ENCODE data around the gene DOC2B.

The DOC2B gene

DNA sequence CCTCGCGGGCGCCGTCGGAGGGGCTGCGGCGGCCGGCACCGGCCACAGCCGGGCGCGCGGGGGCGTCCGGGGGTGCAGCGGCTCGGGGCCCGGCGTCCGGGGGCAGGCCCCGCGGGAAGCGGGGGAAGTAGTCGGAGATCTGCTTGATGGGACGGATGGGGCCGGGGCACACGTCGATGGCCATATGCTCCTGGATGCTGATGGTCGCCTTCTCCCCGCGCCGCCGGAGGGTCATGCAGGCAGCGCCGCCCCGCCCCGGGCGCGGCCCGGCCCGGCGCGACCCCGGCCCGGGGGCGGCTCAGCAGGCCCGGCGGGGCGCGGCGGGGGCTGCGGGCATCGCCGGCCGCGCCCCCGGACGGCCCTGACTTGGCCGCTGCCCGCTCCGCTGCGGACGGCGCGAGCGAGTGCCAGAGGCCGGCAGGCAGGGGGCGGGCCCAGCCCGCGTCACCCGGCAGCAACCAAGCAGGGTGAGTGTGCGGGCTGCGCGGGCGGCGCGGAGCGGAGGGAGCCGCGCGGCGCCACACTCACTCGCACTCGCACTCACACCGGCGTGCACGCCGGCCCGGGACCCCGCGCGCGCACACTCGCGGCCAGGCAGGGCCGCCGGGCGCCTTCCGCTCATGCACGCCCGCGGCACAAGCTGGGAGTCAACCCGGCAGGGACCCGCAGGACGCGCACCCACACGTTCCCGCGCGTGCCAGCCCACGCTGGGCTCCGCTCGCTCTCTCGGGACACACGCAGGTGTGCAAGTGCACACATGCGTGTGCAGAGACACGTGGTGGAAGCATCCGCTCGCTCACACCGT, at the start of gene DOC2B:
Gene DOC2B, minus strand, starts transcription at position 406 of the 805 bp plus-strand sequence. Its CDS starts 171 bp downstream, at position 235.
- Histone ChIP-seq H3K27me3 (ENCODE audit: control insufficient read depth, insufficient read depth, low read length) (no peaks in the 10 kb centered on the region), H3K27ac (no peak within 1 kb of the TSS), H3K36me3 (ENCODE audit: control insufficient read depth, insufficient read depth, low read length) (no peaks in the 10 kb centered on the region), H3K9me3 (ENCODE audit: control insufficient read depth, low read length) (no peaks in the 10 kb centered on the region), H3K4me2 (ENCODE audit: low read length) (peak within 1 kb of the TSS; percentile 51), H2AFZ (peak within 1 kb of the TSS; percentile 68), H3K9ac (no peak within 1 kb of the TSS), H3K79me2 (no peaks in the 10 kb centered on the region), H3K4me1 (no peaks in the 10 kb centered on the region), H3K4me3 (ENCODE audit: low read depth, low read length) (peak within 1 kb of the TSS; percentile 29)
- TF ChIP-seq, protein P1, sequence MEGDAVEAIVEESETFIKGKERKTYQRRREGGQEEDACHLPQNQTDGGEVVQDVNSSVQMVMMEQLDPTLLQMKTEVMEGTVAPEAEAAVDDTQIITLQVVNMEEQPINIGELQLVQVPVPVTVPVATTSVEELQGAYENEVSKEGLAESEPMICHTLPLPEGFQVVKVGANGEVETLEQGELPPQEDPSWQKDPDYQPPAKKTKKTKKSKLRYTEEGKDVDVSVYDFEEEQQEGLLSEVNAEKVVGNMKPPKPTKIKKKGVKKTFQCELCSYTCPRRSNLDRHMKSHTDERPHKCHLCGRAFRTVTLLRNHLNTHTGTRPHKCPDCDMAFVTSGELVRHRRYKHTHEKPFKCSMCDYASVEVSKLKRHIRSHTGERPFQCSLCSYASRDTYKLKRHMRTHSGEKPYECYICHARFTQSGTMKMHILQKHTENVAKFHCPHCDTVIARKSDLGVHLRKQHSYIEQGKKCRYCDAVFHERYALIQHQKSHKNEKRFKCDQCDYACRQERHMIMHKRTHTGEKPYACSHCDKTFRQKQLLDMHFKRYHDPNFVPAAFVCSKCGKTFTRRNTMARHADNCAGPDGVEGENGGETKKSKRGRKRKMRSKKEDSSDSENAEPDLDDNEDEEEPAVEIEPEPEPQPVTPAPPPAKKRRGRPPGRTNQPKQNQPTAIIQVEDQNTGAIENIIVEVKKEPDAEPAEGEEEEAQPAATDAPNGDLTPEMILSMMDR (IDR thresholded peaks at IDR 0.05), result no peak

- Histone ChIP-seq H3K9me3 (ENCODE audit: control insufficient read depth, low read length) (no peaks in the 10 kb centered on the region), H3K9ac (no peak overlapping the region), H3K27me3 (ENCODE audit: control insufficient read depth, insufficient read depth, low read length) (no peaks in the 10 kb centered on the region), H2AFZ (no peak overlapping the region), H3K4me3 (ENCODE audit: low read depth, low read length) (no peak overlapping the region), H3K36me3 (ENCODE audit: control insufficient read depth, insufficient read depth, low read length) (no peaks in the 10 kb centered on the region), H3K4me2 (ENCODE audit: low read length) (no peak overlapping the region), H3K27ac (peak overlapping the region; percentile 11), H3K79me2 (no peaks in the 10 kb centered on the region), H3K4me1 (no peaks in the 10 kb centered on the region)
- TF ChIP-seq, protein P1 (IDR thresholded peaks at IDR 0.05), result no peak
These were observed 48.9 kb upstream of the DOC2B start for GRCh38 chr17:230395-230770.

DNA sequence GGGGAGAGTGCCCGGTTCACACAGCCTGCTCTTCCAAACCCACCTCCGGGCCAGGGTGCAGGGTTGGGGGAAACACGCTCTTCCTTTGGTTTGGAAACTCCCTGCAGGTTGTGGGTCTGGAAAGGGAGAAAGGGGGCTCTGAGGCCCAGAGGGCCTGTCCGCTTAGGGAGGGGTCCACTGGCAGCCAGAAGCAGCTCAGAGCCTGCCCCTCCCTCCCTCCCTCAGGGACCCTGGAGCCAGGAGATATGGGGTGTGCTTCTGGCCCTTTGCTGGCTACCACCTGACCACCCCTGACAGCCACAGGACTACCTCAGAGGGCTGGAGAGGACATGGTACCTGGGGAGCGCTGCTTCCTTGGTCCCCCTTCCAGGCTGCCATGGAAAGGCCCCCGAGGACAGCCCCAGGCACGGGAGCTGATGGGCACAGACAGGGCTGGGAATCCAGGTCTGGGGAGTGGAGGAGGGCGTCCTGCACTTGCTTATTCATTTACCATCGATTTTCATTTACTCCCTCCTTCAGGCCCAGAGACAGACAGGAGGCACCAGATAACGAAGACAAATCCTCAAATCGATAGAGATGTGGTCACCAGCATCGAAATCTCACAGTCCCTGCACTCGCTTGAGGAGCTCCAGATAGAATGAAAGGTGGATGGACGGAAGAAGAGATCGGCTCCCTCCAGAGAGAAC, 48.4 kb upstream of the DOC2B start:
- no peak overlapping the region for H3K9ac ChIP-seq
- H3K36me3 ChIP-seq (ENCODE audit: control insufficient read depth, insufficient read depth, low read length), result no peaks in the 10 kb centered on the region
- no peaks in the 10 kb centered on the region for H3K79me2 ChIP-seq
- H3K4me3 ChIP-seq (ENCODE audit: low read depth, low read length), result no peak overlapping the region
- no peak overlapping the region for H3K4me2 ChIP-seq (ENCODE audit: low read length)
- H3K9me3 ChIP-seq (ENCODE audit: control insufficient read depth, low read length), result no peaks in the 10 kb centered on the region
- no peak overlapping the region for H2AFZ ChIP-seq
- H3K4me1 ChIP-seq, result no peaks in the 10 kb centered on the region
- H3K27ac ChIP-seq, result peak overlapping the region; percentile 11
- TF ChIP-seq, protein P1 (IDR thresholded peaks at IDR 0.05), result no peak
- no peaks in the 10 kb centered on the region for H3K27me3 ChIP-seq (ENCODE audit: control insufficient read depth, insufficient read depth, low read length)

GRCh38 chr17:228951-229708, 47.7 kb upstream of the DOC2B start:
- Histone ChIP-seq H3K9ac (no peak overlapping the region), H2AFZ (no peak overlapping the region), H3K4me2 (ENCODE audit: low read length) (no peak overlapping the region), H3K79me2 (no peaks in the 10 kb centered on the region), H3K27ac (peak overlapping the region; percentile 2), H3K9me3 (ENCODE audit: control insufficient read depth, low read length) (no peaks in the 10 kb centered on the region), H3K36me3 (ENCODE audit: control insufficient read depth, insufficient read depth, low read length) (no peaks in the 10 kb centered on the region), H3K4me3 (ENCODE audit: low read depth, low read length) (no peak overlapping the region), H3K4me1 (no peaks in the 10 kb centered on the region), H3K27me3 (ENCODE audit: control insufficient read depth, insufficient read depth, low read length) (no peaks in the 10 kb centered on the region)
- TF ChIP-seq, protein P1 (IDR thresholded peaks at IDR 0.05), result no peak

Measured in parathyroid adenoma (tissue), 2 donors.